Transverse colon (tissue), 4 donors: Measurements from ENCODE around the gene GSG1L. TPM values are rescaled to one million over a fixed set of nuclear protein-coding genes. Genes with fewer than 3 reads are reported as not detected.

Experiments used
- DNase-seq: peaks from one replicate; pipeline ENCODE4 v3.0.0-alpha.2; 2019
- H3K27ac ChIP-seq, 4 donors: fragments of 200-600 bp; sonication (generic); 2 replicates each; pipeline ENCODE4 v1.5.1; 2016 to 2018; ENCODE audit warnings: inconsistent platforms in 4 of 4
- H3K27me3 ChIP-seq: fragments of 200-600 bp; sonication (generic); 2 replicates; pipeline ENCODE4 v1.5.1; 2017; ENCODE audit warnings: inconsistent platforms
- H3K36me3 ChIP-seq, 4 donors: fragments of 200-600 bp; sonication (generic); 2 replicates each; pipeline ENCODE4 v1.5.1; 2017 to 2019; ENCODE audit warnings: inconsistent platforms in 4 of 4
- H3K4me1 ChIP-seq, 4 donors: fragments of 200-600 bp; sonication (generic); 2 replicates each; pipeline ENCODE4 v1.5.1; 2017 to 2020; ENCODE audit warnings: inconsistent platforms in 4 of 4
- H3K4me3 ChIP-seq, 4 donors: fragments of 200-600 bp; sonication (generic); 1 replicate in 1 of 4; 2 replicates in 3 of 4; pipeline versions ENCODE4 v1.5.1 to v1.6.1; 2017 to 2019; ENCODE audit warnings: inconsistent platforms in 4 of 4
- H3K9me3 ChIP-seq, 2 donors: fragments of 200-600 bp; sonication (generic); 2 replicates each; pipeline ENCODE4 v1.5.1; 2017 to 2019; ENCODE audit warnings: inconsistent platforms in 2 of 2
- EP300 ChIP-seq: sonication (generic); formaldehyde crosslinking; IDR thresholded peaks from one replicate; pipeline ENCODE4 v1.6.1; 2017; ENCODE audit warnings: antibody characterized with exemption, low read depth
- POLR2A ChIP-seq: fragments of 450-650 bp; IDR thresholded peaks from one replicate; pipeline ENCODE4 v1.6.1; 2016; ENCODE audit warnings: antibody characterized with exemption, mild to moderate bottlenecking, moderate library complexity
- POLR2AphosphoS5 ChIP-seq, 3 donors: sonication (generic); formaldehyde crosslinking; IDR thresholded peaks; one replicate each; pipeline ENCODE4 v1.6.1; 2016; ENCODE audit warnings: antibody characterized with exemption in 3 of 3
- WGBS, 2 donors: methylation state at CpG; one replicate each; pipeline ENCODE4 v1.1.5; 2018; ENCODE audit warnings: low coverage in 1 of 2; 5-methylcytosine and 5-hydroxymethylcytosine counted together
- in situ Hi-C, 4 donors: fragments of 200-750 bp; cut with MboI; loops; one replicate each; pipeline versions ENCODE4 v1.15.0 to v1.15.1; 2017; ENCODE audit warnings: low sequenced_read_pairs in 3 of 4, low pct_ligation_motif_present in 1 of 4, low pct_unique_long_range_greater_than_20kb in 1 of 4
- intact Hi-C: fragments of 100-400 bp; cut with DNase I; formaldehyde crosslinking; loops from one replicate; pipeline ENCODE4 v1.15.1; 2023; ENCODE audit warnings: low total_unique reads
- total RNA-seq, 4 donors: library from RNA; depleted of rRNA; stranded (reverse); fragments of >200 nt; gene quantifications; one replicate each; pipeline ENCODE4 v1.1.0, GENCODE V29; 2016
- TF ChIP-seq, protein P1 (sequence below), 5 experiments: fragments of 200-600 bp in 3 of 5; fragments of 450-650 bp in 2 of 5; sonication (generic) in 3 of 5; IDR thresholded peaks; 1 replicate in 2 of 5; 2 replicates in 3 of 5; pipeline ENCODE4 v1.5.1; 2016 to 2017; ENCODE audit warnings: antibody characterized with exemption in 5 of 5, inconsistent platforms in 3 of 5, mild to moderate bottlenecking in 2 of 5, moderate library complexity in 1 of 5

Gene GSG1L
- total RNA-seq, 4 donors from 2014 or later, result not detected

DNA sequence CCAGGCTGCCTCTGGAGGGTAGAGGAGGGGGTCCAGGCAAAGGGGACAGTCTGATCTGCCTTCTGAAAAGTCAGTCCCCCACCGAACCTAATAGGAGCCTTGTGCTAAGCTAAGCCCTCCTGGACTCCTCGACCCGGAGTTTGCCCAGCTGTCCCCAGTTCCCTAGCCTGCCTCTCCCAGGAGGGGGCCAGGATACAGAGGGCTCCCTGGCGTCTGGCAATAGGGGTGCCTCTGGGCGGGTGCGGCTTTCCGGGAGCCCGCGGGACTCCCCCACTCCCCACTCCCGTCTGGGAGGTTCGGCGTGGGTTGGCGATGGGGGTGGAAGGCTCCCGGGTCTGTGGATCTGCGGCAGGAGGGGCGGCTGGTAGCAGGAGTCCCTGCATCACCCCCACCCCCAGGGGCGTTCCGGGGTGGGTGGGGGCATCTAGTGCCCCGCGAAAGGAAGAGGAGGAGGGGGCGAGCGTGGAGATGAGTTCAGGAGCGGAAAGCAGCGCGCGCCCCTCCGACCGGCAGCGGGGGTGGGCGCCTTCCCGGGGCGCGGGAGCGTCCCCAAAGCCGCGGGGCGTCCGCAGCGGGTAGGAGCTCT is 1.2 kb downstream of the GSG1L start:
- Histone ChIP-seq H3K4me3 (peak overlapping the region in 2 of 4 donors; percentile 21 to 42), H3K36me3 (no peaks in the 10 kb centered on the region), H3K27ac (no peak overlapping the region), H3K27me3 (peaks cover 62% of the 10 kb centered on the region), H3K4me1 (peaks cover 0 to 5% (median 0%) of the 10 kb centered on the region in 4 donors), H3K9me3 (no peaks in the 10 kb centered on the region)
- DNase-seq, result no peak
- TF ChIP-seq, protein P1, sequence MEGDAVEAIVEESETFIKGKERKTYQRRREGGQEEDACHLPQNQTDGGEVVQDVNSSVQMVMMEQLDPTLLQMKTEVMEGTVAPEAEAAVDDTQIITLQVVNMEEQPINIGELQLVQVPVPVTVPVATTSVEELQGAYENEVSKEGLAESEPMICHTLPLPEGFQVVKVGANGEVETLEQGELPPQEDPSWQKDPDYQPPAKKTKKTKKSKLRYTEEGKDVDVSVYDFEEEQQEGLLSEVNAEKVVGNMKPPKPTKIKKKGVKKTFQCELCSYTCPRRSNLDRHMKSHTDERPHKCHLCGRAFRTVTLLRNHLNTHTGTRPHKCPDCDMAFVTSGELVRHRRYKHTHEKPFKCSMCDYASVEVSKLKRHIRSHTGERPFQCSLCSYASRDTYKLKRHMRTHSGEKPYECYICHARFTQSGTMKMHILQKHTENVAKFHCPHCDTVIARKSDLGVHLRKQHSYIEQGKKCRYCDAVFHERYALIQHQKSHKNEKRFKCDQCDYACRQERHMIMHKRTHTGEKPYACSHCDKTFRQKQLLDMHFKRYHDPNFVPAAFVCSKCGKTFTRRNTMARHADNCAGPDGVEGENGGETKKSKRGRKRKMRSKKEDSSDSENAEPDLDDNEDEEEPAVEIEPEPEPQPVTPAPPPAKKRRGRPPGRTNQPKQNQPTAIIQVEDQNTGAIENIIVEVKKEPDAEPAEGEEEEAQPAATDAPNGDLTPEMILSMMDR (IDR thresholded peaks at IDR 0.05), result no peak
- no peak for TF ChIP-seq POLR2AphosphoS5 (IDR thresholded peaks at IDR 0.05)
- WGBS, 2 donors, result 27% methylated on average over 17 of the region's 39 CpGs; no CpG with 5 or more reads in 1 of the 2 donors
- intact Hi-C loops, result loop anchor here (10.0 kb wide), 1 partner anchor 328 kb away; no protein-coding TSS in a partner anchor
- in situ Hi-C loops, result loop anchor here in 2 of 4 donors (25.0 kb wide), 1 partner anchor 450 kb away; no protein-coding TSS in a partner anchor

GRCh38 chr16:28061352-28062101 is 2.0 kb downstream of the GSG1L start:
- peaks cover 62% of the 10 kb centered on the region for H3K27me3 ChIP-seq
- H3K27ac ChIP-seq, result no peak overlapping the region
- 69% methylated on average over 10 of the region's 10 CpGs; no CpG with 5 or more reads in 1 of the 2 donors for WGBS, 2 donors
- H3K4me1 ChIP-seq, result peaks cover 0 to 5% (median 0%) of the 10 kb centered on the region in 4 donors
- no peak overlapping the region for H3K4me3 ChIP-seq
- no peaks in the 10 kb centered on the region for H3K36me3 ChIP-seq
- H3K9me3 ChIP-seq, result no peaks in the 10 kb centered on the region
- intact Hi-C loops (loop anchor here (10.0 kb wide), 1 partner anchor 327 kb away; no protein-coding TSS in a partner anchor), in situ Hi-C loops (loop anchor here in 2 of 4 donors (25.0 kb wide), 1 partner anchor 449 kb away; no protein-coding TSS in a partner anchor)
- no peak for DNase-seq
- TF ChIP-seq, protein P1 (IDR thresholded peaks at IDR 0.05), result no peak
- TF ChIP-seq EP300 (no peak), POLR2AphosphoS5 (IDR thresholded peaks at IDR 0.05) (no peak), POLR2A (no peak)

GRCh38 chr16:28059841-28060575 is 3.5 kb downstream of the GSG1L start:
- Histone ChIP-seq H3K27ac (no peak overlapping the region), H3K27me3 (peaks cover 63% of the 10 kb centered on the region), H3K4me3 (no peak overlapping the region), H3K36me3 (no peaks in the 10 kb centered on the region), H3K9me3 (no peaks in the 10 kb centered on the region), H3K4me1 (peaks cover 0 to 5% (median 0%) of the 10 kb centered on the region in 4 donors)
- in situ Hi-C loops (loop anchor here in 2 of 4 donors (25.0 kb wide), 1 partner anchor 448 kb away; no protein-coding TSS in a partner anchor), intact Hi-C loops (loop anchor here (10.0 kb wide), 1 partner anchor 325 kb away; no protein-coding TSS in a partner anchor)
- TF ChIP-seq POLR2A (no peak), EP300 (no peak), POLR2AphosphoS5 (IDR thresholded peaks at IDR 0.05) (no peak)
- TF ChIP-seq, protein P1 (IDR thresholded peaks at IDR 0.05), result no peak
- DNase-seq, result no peak
- WGBS, 2 donors, result 20 to 36% methylated on average over 2 to 12 of the region's 12 CpGs
